Uterus (tissue), 2 donors: Measurements from ENCODE around the gene SLC35B2.

ENCODE experiments used
- CTCF ChIP-seq, 4 experiments: fragments of 200-600 bp in 2 of 4; fragments of 450-650 bp in 2 of 4; sonication (generic) in 2 of 4; IDR thresholded peaks; one replicate each; pipeline ENCODE4 v1.5.1; 2016 to 2019; ENCODE audit warnings: antibody characterized with exemption in 4 of 4, mild to moderate bottlenecking in 2 of 4, moderate library complexity in 1 of 4
- POLR2A ChIP-seq, 2 donors: fragments of 450-650 bp; IDR thresholded peaks; one replicate each; pipeline ENCODE4 v1.6.1; 2016; ENCODE audit warnings: antibody characterized with exemption in 2 of 2, mild to moderate bottlenecking in 1 of 2, moderate library complexity in 1 of 2

- TF ChIP-seq POLR2A (IDR thresholded peaks at IDR 0.05) (no peak), CTCF (IDR thresholded peaks at IDR 0.05) (no peak)
These were observed 511 bp upstream of the SLC35B2 start for GRCh38 chr6:44257753-44258324.
